T1000 (cell line): Measurements from ENCODE around the gene DIO3.

Experiments used
- DNase-seq: peaks from one replicate; lab custom pipeline; 2025; ENCODE audit warnings: mixed read lengths; lab: John Stamatoyannopoulos, UW

Gene DIO3

DNA sequence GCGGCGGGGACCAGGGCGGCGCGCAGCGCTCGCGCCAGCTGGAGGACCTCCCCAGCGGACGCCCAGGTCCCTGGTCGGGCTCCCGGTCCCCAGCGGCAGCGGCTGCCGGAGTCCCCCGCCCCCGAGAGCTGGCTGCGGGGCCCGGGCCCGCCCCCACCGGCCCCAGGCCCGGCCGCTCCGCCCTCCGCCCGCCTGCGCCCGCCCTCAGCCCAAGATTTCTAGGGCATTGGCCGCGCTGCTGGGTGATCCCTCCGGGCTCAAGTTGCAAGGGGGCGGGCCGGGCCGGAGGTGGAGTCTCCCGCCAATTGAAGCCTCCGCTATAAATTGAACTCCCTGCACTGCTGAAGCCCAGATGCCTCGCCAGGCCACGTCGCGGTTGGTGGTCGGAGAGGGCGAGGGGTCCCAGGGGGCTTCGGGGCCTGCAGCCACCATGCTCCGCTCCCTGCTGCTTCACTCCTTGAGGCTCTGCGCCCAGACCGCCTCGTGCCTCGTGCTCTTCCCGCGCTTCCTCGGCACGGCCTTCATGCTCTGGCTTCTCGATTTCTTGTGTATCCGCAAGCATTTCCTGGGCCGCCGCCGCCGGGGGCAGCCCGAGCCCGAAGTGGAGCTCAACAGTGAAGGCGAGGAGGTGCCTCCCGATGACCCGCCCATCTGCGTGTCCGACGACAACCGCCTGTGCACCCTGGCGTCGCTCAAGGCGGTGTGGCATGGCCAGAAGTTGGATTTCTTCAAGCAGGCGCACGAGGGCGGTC lies at the start of gene DIO3:
Gene DIO3, plus strand, starts transcription at position 351 of the 752 bp plus-strand sequence.
- peak; percentile 67 for DNase-seq

DNA sequence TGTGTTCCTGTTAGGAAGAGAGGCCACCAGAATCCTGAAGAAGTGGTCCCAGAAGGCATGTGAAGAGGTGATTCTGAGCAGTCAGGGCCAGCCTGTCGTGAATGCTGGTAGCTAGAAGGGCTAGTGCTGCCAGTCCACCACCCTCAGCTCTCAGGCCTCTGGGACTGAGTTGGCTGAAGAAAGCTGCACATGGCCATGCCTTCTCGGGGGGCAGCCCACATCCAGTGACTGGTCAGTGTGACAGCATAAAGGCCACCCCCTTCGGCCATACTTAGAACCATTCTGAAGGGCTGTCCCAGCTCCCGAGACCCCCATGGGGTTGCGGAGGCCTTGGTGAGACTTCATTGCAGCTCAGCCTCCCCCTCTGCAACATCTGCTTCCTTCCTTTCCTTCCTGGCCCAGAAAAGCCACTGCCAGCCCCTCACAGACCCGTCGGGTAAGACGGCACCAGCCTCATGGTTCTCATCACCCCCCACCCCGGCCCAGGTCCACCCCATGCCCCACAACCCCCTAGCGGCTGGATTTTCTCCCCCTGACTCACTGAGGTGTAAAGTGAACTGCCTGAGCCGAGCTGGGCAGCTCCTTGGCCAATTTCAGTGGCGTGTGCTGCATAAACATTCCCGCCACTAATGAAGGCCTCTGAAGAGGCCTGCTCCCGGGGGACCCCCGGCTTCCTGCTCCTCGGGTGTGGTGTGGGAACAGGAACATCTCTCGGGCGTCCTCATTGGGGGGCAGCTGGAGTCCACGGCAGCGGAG lies 49.5 kb upstream of the DIO3 start:
- DNase-seq, result no peak

- no peak for DNase-seq
Measured at GRCh38 chr14:101512376-101512695, 49.0 kb upstream of the DIO3 start.

DNA sequence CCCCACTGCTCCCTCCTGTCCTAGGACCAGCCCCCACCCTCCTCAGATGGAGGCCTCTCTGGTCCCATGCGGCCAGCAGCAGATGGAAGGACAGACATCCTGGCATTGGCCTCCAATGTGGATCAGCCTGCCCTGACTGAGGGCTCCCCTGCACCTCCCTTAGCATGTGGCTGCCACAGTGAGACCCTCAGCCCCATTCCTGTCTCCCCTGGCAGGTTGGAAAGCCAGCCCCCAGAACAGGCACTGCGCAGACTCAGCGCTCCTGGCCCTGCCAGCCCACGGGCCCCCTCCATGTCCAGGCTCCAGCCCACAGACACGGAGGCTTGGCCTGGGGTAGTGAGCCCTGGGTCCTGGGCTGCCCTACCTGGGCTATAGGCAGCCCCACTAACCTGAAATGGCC lies 47.2 kb upstream of the DIO3 start:
- DNase-seq, result no peak

GRCh38 chr14:101516401-101516800 lies 44.9 kb upstream of the DIO3 start:
- no peak for DNase-seq

GRCh38 chr14:101518611-101519473 lies 42.5 kb upstream of the DIO3 start:
- DNase-seq, result no peak

GRCh38 chr14:101520621-101521472 lies 40.4 kb upstream of the DIO3 start:
- no peak for DNase-seq

DNA sequence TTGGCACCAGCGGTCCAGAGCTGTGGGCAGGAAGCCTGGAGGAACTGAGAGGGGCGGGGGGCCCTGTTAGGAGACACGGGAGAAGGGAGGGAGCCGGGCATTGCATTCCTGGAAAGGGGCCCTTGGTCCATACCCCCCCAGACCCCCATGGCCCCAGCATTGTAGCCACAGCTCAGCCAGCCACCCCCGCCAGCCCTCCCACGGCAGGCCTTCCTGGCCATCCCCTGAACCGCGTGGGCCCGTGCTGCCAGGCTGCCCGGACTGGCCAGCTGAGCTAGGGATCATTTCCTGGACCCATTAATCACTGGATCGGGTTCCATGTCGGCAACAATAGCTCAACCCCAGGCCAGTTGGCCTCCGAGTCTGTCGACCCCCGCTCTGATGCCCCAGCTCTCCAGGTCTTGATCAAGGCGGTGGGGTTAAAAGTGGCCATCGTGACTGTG lies 39.8 kb upstream of the DIO3 start:
- no peak for DNase-seq

DNA sequence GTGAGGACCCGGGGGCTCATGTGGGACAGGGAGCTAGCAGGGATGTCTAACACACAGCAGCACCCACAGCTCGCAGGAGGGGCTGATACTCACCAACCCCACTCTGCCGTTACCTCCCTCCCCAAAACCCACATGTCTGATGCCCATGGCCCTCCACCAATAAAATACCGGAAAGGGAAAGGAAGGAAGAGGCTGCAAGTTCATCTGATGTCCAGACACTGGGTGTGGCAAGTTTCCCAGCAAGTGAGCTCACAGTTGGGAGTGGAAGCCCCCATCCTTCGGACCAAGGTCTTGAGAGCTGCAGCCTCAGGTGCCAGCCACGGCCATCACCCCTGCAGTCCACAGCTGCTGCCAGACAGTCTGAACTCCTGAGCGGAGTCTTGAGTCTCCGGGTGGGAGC lies 39.3 kb upstream of the DIO3 start:
- DNase-seq, result no peak

GRCh38 chr14:101525640-101526527 lies 35.4 kb upstream of the DIO3 start:
- DNase-seq, result no peak

- no peak for DNase-seq
Measured at GRCh38 chr14:101527987-101528386, 33.3 kb upstream of the DIO3 start.

DNA sequence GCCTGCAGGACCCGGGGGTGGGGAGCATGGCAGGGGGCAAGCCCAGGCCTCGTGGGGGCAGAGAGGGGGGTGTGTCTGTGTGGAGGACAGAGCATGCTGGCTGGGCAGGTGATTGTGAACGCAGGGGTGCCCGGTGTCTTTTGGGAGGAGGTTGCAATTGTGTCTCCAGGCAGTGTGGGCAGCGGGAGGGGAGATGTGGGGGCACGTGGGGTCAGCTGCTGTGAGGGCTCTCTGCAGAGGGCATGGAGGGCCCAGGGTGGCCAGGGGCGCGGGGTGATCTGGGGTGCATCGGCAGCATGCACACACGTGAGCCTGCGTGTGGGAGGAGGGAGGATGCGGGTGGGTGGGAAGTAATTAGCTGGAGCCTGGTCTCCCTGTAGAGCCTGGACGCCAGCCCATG lies 32.2 kb upstream of the DIO3 start:
- DNase-seq, result no peak

GRCh38 chr14:101534198-101534597 lies 27.1 kb upstream of the DIO3 start:
- no peak for DNase-seq

- DNase-seq, result no peak
Measured at GRCh38 chr14:101535232-101535631, 26.1 kb upstream of the DIO3 start.

GRCh38 chr14:101535701-101536207 lies 25.5 kb upstream of the DIO3 start:
- DNase-seq, result no peak

DNA sequence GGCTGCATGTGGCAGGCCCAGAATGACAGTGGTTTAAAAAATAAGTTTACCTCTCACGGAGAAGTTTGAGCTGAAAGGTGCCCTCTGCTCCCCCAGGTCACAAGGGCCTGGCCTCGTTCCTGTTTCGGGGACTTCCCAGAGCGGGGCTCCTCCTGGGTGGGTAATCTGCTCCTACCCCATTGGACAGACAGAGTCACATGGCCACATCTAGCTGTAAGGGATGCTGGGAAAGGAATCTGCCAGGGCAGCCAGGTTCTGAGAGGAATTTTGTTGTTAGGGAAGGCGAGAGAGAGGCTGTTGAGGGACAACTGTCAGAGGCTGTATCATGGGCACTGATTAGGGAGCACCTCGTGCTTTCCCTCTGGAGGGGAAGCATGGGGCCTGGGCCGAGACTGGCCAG lies 24.0 kb upstream of the DIO3 start:
- DNase-seq, result no peak

- no peak for DNase-seq
Measured at GRCh38 chr14:101538878-101539277, 22.4 kb upstream of the DIO3 start.

- DNase-seq, result no peak
Measured at GRCh38 chr14:101539880-101540279, 21.4 kb upstream of the DIO3 start.

DNA sequence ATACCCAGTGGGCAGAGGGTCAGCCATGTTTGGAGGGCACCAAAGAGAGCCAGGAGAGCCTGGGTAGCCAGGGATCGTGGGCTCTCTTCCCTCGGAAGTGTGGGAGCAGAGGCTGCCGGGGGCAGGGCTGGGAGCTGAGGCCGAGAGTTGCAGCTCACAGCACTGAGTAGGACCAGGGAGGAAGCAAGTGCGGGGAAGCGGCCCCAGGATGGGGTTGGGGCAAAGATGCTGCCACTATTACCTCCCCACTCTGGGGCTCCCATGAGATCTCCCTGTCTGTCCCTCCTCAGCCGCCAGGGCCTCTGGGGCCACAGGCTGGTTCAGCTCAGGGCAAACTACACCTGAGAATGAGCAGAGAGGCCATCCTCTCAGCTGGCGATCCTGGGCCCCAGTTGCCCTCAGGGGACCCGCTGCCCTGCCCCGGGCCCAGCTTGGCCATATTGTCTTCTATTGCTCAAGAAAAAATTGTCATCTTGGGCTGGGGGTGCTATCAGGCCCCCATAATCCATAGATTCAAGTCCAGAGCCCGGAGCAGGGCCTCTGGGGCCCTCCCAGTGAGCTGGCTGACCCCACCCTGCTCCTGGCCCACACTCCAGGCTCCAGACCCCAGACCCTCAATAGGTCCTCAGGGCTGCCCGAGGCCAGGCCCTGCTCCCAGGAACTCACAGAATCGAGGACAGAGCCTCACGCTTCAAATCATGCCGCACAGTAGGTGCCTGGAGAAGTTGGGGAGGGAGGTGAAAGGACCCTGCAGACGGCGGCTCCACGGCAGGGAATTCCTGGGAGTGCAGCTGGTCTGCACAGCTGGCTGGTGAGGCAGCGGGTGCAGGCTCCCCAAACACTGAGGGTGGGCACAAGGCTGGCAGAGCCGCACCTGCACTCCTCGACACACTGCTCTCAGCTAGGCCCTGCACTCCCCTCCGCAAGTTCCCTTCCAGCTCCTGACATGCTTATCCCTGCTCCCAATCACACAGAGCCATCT lies 20.5 kb upstream of the DIO3 start:
- DNase-seq, result no peak
